ENCODE results near the gene EIF2AK3. TPM values are rescaled to one million over a fixed set of nuclear protein-coding genes. Genes with fewer than 3 reads are reported as not detected.
"Not testable (repeated sequence)": the region's sequence is repeated elsewhere in the genome, so short reads cannot be mapped to it uniquely, and the experiment has no call there.

EIF2AK3 gene
- total and polyA plus RNA-seq, 2 donors: 9.6 to 13.3 TPM

DNA sequence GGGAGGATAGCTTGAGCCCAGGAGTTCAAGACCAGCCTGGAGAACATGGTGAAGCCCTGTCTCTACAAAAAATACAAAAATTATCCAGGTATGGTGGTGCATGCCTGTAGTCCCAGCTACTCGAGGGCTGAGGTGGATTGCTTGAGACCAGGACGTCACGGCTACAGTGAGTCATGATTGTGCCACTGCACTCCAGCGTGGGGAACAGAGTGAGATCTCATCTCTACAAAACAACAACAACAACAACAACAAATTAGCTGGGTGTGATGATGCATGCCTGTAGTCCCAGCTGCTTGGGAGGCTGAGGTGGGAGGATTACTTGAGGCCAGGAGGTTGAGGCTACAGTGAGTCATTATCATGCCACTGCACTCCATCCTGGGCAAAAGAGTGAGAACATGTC, 81.0 kb downstream of the EIF2AK3 start:
- H3K4me3 ChIP-seq (ENCODE audit: low read length in 2 of 2); H3K9me3 ChIP-seq (ENCODE audit: control insufficient read depth in 2 of 2, insufficient read depth in 1 of 2, low read length in 1 of 2); H3K27ac ChIP-seq (ENCODE audit: low read depth in 1 of 2, low read length in 1 of 2); DNase-seq (ENCODE audit: low read depth in 6 of 9, low spot score in 9 of 9); H3K36me3 ChIP-seq (ENCODE audit: control insufficient read depth in 2 of 2, insufficient read depth in 2 of 2, low read length in 1 of 2); H3K4me1 ChIP-seq (ENCODE audit: control insufficient read depth in 2 of 2, insufficient read depth in 2 of 2, low read length in 2 of 2): not testable (repeated sequence)
- H3K27me3 ChIP-seq (ENCODE audit: control insufficient read depth in 2 of 2, insufficient read depth in 1 of 2, low read length in 1 of 2): peaks cover 11 to 18% of the 10 kb centered on the region in 2 donors
- 96% methylated on average over 4 of the region's 4 CpGs for WGBS

GRCh38 chr2:88545118-88545517, 82.1 kb downstream of the EIF2AK3 start:
- Histone ChIP-seq H3K4me3 (ENCODE audit: low read length in 2 of 2) (no peak overlapping the region), H3K4me1 (ENCODE audit: control insufficient read depth in 2 of 2, insufficient read depth in 2 of 2, low read length in 2 of 2) (no peaks in the 10 kb centered on the region), H3K9me3 (ENCODE audit: control insufficient read depth in 2 of 2, insufficient read depth in 1 of 2, low read length in 1 of 2) (peaks cover 0 to 5% of the 10 kb centered on the region in 2 donors), H3K27me3 (ENCODE audit: control insufficient read depth in 2 of 2, insufficient read depth in 1 of 2, low read length in 1 of 2) (peaks cover 5 to 14% of the 10 kb centered on the region in 2 donors), H3K36me3 (ENCODE audit: control insufficient read depth in 2 of 2, insufficient read depth in 2 of 2, low read length in 1 of 2) (no peaks in the 10 kb centered on the region), H3K27ac (ENCODE audit: low read depth in 1 of 2, low read length in 1 of 2) (no peak overlapping the region)
- no peak for DNase-seq (ENCODE audit: low read depth in 6 of 9, low spot score in 9 of 9)
- WGBS: 91% methylated on average over 5 of the region's 5 CpGs

DNA sequence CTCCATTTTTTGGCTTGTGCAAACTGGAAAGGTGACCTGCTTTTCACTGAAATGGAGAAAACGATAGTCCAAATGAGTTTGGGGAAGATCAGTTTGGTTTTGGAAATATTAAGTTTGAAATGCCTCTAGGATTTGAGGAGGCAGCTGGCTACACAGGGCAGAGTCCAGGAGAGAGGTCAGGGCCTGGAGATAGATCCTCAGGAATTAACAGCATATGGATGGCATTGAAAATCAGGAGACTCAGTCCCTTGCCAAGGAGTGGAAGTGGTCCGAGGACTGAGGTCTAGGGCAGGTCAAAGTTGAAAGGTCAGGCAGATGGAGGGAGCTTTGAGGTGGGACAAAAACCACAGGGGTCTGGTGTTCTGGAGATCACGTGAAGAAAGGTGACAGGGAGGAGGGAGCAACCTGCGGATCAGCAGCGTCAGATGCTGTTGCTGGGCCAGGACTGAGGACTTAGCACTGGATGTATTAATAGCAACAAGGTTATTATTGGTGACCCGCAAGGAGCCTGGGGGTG, 83.7 kb downstream of the EIF2AK3 start:
- 88% methylated on average over 6 of the region's 6 CpGs for WGBS
- Histone ChIP-seq H3K9me3 (ENCODE audit: control insufficient read depth in 2 of 2, insufficient read depth in 1 of 2, low read length in 1 of 2) (no peaks in the 10 kb centered on the region), H3K27ac (ENCODE audit: low read depth in 1 of 2, low read length in 1 of 2) (no peak overlapping the region), H3K4me1 (ENCODE audit: control insufficient read depth in 2 of 2, insufficient read depth in 2 of 2, low read length in 2 of 2) (no peaks in the 10 kb centered on the region), H3K36me3 (ENCODE audit: control insufficient read depth in 2 of 2, insufficient read depth in 2 of 2, low read length in 1 of 2) (no peaks in the 10 kb centered on the region), H3K4me3 (ENCODE audit: low read length in 2 of 2) (no peak overlapping the region), H3K27me3 (ENCODE audit: control insufficient read depth in 2 of 2, insufficient read depth in 1 of 2, low read length in 1 of 2) (peaks cover 0 to 3% of the 10 kb centered on the region in 2 donors)
- DNase-seq (ENCODE audit: low read depth in 6 of 9, low spot score in 9 of 9): no peak

GRCh38 chr2:88542668-88543067, 84.6 kb downstream of the EIF2AK3 start:
- Histone ChIP-seq H3K4me3 (ENCODE audit: low read length in 2 of 2) (no peak overlapping the region), H3K36me3 (ENCODE audit: control insufficient read depth in 2 of 2, insufficient read depth in 2 of 2, low read length in 1 of 2) (no peaks in the 10 kb centered on the region), H3K27ac (ENCODE audit: low read depth in 1 of 2, low read length in 1 of 2) (no peak overlapping the region), H3K4me1 (ENCODE audit: control insufficient read depth in 2 of 2, insufficient read depth in 2 of 2, low read length in 2 of 2) (no peaks in the 10 kb centered on the region), H3K27me3 (ENCODE audit: control insufficient read depth in 2 of 2, insufficient read depth in 1 of 2, low read length in 1 of 2) (no peaks in the 10 kb centered on the region), H3K9me3 (ENCODE audit: control insufficient read depth in 2 of 2, insufficient read depth in 1 of 2, low read length in 1 of 2) (no peaks in the 10 kb centered on the region)
- 89% methylated on average over 6 of the region's 6 CpGs for WGBS
- no peak for DNase-seq (ENCODE audit: low read depth in 6 of 9, low spot score in 9 of 9)

GRCh38 chr2:88540346-88540745, 86.9 kb downstream of the EIF2AK3 start:
- WGBS: 49% methylated on average over 2 of the region's 2 CpGs
- no peaks in the 10 kb centered on the region for H3K4me1 ChIP-seq (ENCODE audit: control insufficient read depth in 2 of 2, insufficient read depth in 2 of 2, low read length in 2 of 2)
- DNase-seq (ENCODE audit: low read depth in 6 of 9, low spot score in 9 of 9): no peak
- no peaks in the 10 kb centered on the region for H3K36me3 ChIP-seq (ENCODE audit: control insufficient read depth in 2 of 2, insufficient read depth in 2 of 2, low read length in 1 of 2)
- H3K4me3 ChIP-seq (ENCODE audit: low read length in 2 of 2): no peak overlapping the region
- H3K9me3 ChIP-seq (ENCODE audit: control insufficient read depth in 2 of 2, insufficient read depth in 1 of 2, low read length in 1 of 2): no peaks in the 10 kb centered on the region
- H3K27ac ChIP-seq (ENCODE audit: low read depth in 1 of 2, low read length in 1 of 2): no peak overlapping the region
- no peaks in the 10 kb centered on the region for H3K27me3 ChIP-seq (ENCODE audit: control insufficient read depth in 2 of 2, insufficient read depth in 1 of 2, low read length in 1 of 2)

DNA sequence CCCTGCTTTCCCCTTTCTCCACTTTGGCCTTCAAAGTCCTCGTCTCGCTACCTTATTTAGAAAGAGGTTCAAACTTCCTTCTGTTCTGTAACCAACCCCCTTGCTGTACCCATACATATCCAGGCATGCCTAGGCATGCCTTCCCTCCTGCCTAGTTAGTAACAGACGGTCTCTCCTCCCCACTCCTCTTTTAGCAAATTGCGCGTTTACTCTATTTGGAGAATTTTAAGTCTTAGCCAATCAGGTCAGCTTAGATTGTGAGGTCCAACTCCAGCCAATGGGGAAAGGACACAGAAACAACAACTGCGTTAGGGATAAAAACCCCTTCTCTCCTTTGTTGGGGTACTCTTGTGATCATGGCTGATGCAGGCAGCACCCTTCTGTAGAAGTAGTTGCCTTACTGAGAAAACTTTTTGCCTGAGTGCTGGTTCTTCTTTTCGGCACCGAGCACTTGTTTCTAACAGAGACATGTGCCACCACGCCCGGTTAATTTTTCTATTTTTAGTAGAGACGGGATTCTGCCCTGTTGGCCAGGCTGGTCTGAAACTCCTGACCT, 88.8 kb downstream of the EIF2AK3 start:
- Histone ChIP-seq H3K27ac (ENCODE audit: low read depth in 1 of 2, low read length in 1 of 2) (no peak overlapping the region), H3K9me3 (ENCODE audit: control insufficient read depth in 2 of 2, insufficient read depth in 1 of 2, low read length in 1 of 2) (no peaks in the 10 kb centered on the region), H3K27me3 (ENCODE audit: control insufficient read depth in 2 of 2, insufficient read depth in 1 of 2, low read length in 1 of 2) (no peaks in the 10 kb centered on the region), H3K4me1 (ENCODE audit: control insufficient read depth in 2 of 2, insufficient read depth in 2 of 2, low read length in 2 of 2) (no peaks in the 10 kb centered on the region), H3K36me3 (ENCODE audit: control insufficient read depth in 2 of 2, insufficient read depth in 2 of 2, low read length in 1 of 2) (no peaks in the 10 kb centered on the region), H3K4me3 (ENCODE audit: low read length in 2 of 2) (no peak overlapping the region)
- WGBS: 97% methylated on average over 11 of the region's 11 CpGs
- DNase-seq (ENCODE audit: low read depth in 6 of 9, low spot score in 9 of 9): no peak

DNA sequence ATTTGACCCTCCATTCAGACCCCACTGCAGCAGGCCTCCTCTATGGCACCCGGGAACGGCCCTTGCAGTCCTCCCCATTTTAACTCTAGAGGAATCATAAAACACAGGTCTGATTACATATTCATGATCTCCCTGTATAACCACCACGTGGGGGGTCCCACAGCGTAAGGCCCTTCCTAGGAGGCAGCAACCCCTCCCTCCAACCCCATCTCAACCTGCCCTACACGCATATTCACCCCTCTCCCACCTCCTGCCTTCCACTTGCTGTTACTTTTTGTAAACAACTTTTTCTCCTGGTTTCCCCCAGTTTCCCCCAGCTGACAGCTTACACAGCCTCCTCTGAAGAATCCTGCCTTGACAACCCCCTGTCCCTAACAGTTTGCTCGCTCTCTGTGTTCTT, 89.6 kb downstream of the EIF2AK3 start:
- Histone ChIP-seq H3K4me1 (ENCODE audit: control insufficient read depth in 2 of 2, insufficient read depth in 2 of 2, low read length in 2 of 2) (no peaks in the 10 kb centered on the region), H3K9me3 (ENCODE audit: control insufficient read depth in 2 of 2, insufficient read depth in 1 of 2, low read length in 1 of 2) (no peaks in the 10 kb centered on the region), H3K27ac (ENCODE audit: low read depth in 1 of 2, low read length in 1 of 2) (no peak overlapping the region), H3K36me3 (ENCODE audit: control insufficient read depth in 2 of 2, insufficient read depth in 2 of 2, low read length in 1 of 2) (no peaks in the 10 kb centered on the region), H3K4me3 (ENCODE audit: low read length in 2 of 2) (no peak overlapping the region), H3K27me3 (ENCODE audit: control insufficient read depth in 2 of 2, insufficient read depth in 1 of 2, low read length in 1 of 2) (no peaks in the 10 kb centered on the region)
- no peak for DNase-seq (ENCODE audit: low read depth in 6 of 9, low spot score in 9 of 9)
- 57% methylated on average over 6 of the region's 6 CpGs for WGBS

DNA sequence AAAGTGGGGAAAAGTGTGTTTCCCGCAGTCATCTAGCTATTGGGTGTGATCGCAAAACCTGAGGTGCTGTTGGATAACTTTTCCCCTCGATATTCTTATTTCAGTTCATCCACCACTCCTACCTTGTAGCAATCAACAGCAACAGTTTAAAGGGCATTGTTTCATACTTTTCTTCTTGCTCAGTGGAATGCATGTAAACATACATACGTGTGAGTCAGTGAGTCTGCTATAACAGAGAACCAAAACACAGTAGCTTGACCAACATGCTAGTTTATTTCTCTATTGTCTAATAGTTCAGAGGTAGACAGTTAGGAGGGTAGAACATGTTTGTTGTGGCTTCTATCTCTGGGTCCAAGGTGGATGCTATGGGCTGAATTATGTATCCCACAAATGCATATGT, 97.2 kb downstream of the EIF2AK3 start:
- Histone ChIP-seq H3K36me3 (ENCODE audit: control insufficient read depth in 2 of 2, insufficient read depth in 2 of 2, low read length in 1 of 2) (no peaks in the 10 kb centered on the region), H3K4me3 (ENCODE audit: low read length in 2 of 2) (no peak overlapping the region), H3K4me1 (ENCODE audit: control insufficient read depth in 2 of 2, insufficient read depth in 2 of 2, low read length in 2 of 2) (no peaks in the 10 kb centered on the region), H3K27ac (ENCODE audit: low read depth in 1 of 2, low read length in 1 of 2) (no peak overlapping the region), H3K27me3 (ENCODE audit: control insufficient read depth in 2 of 2, insufficient read depth in 1 of 2, low read length in 1 of 2) (no peaks in the 10 kb centered on the region), H3K9me3 (ENCODE audit: control insufficient read depth in 2 of 2, insufficient read depth in 1 of 2, low read length in 1 of 2) (no peaks in the 10 kb centered on the region)
- WGBS: 98% methylated on average over 4 of the region's 4 CpGs
- no peak for DNase-seq (ENCODE audit: low read depth in 6 of 9, low spot score in 9 of 9)

DNA sequence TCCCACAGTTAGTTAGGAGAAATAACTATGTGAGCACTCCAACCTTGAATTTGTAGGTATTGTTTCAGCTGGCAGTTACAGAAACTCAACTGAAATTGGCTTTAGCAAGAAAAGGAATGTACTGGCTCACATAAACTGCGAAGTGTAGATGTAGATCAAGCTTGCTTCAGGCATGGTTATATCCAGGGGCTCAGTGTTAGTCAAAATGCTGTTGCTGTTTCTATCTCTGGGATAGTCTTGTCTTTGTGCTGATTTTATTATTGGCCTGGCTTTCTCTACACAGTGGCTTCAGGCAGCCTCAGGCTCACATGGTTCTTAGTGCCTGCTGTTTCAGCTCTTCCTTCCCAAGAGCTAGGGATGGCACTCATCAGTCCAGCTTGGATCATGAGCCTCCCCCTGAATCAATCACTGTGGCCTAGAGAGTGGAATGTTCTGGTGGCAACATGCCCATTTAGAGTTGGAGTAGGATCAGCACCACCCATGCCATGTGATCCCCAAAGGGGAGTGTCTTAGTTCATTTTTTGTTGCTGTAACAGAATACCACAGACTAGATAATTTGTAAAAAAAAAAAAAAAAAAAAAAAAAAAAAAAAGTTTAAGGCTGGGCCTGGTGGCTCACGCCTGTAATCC, 105.7 kb downstream of the EIF2AK3 start:
- 89% methylated on average over 2 of the region's 2 CpGs for WGBS
- Histone ChIP-seq H3K4me3 (ENCODE audit: low read length in 2 of 2) (no peak overlapping the region), H3K9me3 (ENCODE audit: control insufficient read depth in 2 of 2, insufficient read depth in 1 of 2, low read length in 1 of 2) (no peaks in the 10 kb centered on the region), H3K27me3 (ENCODE audit: control insufficient read depth in 2 of 2, insufficient read depth in 1 of 2, low read length in 1 of 2) (peaks cover 0 to 2% of the 10 kb centered on the region in 2 donors), H3K36me3 (ENCODE audit: control insufficient read depth in 2 of 2, insufficient read depth in 2 of 2, low read length in 1 of 2) (no peaks in the 10 kb centered on the region), H3K4me1 (ENCODE audit: control insufficient read depth in 2 of 2, insufficient read depth in 2 of 2, low read length in 2 of 2) (no peaks in the 10 kb centered on the region), H3K27ac (ENCODE audit: low read depth in 1 of 2, low read length in 1 of 2) (no peak overlapping the region)
- no peak for DNase-seq (ENCODE audit: low read depth in 6 of 9, low spot score in 9 of 9)

Data from thymus (tissue), 11 donors.